Measurements from ENCODE around the gene CCDC85B. TPM values are rescaled to one million over a fixed set of nuclear protein-coding genes. Genes with fewer than 3 reads are reported as not detected.

The CCDC85B gene
- total RNA-seq, 2 donors from 2014 or later: 27.4 to 28.0 TPM

Other genes with a start within 250 kb of the CCDC85B start
- 100 to 1,000 TPM; 302 to 378 TPM for gene RELA, start 227.8 kb upstream of the CCDC85B start, total RNA-seq
- gene KAT5, start 178.4 kb upstream of the CCDC85B start, total RNA-seq: 100 to 1,000 TPM; 120 to 123 TPM
- gene RNASEH2C, start 169.9 kb upstream of the CCDC85B start, total RNA-seq: 10 to 100 TPM; 30.8 to 34.3 TPM
- 10 to 100 TPM; 12.5 to 17.4 TPM for gene AP5B1, start 109.7 kb upstream of the CCDC85B start, total RNA-seq
- gene OVOL1, start 103.6 kb upstream of the CCDC85B start, total RNA-seq: under 1 TPM in 1 of 2 donors, not detected in 1; 0.39 TPM
- under 1 TPM; 0.27 to 0.34 TPM for gene SNX32, start 56.7 kb upstream of the CCDC85B start, total RNA-seq
- 100 to 1,000 TPM; 642 to 738 TPM for gene CFL1, start 32.5 kb upstream of the CCDC85B start, total RNA-seq
- 10 to 100 TPM; 44.9 to 55.0 TPM for gene MUS81, start 30.2 kb upstream of the CCDC85B start, total RNA-seq
- 1 to 10 TPM; 5.1 to 8.0 TPM for gene EFEMP2, start 17.9 kb upstream of the CCDC85B start, total RNA-seq
- 10 to 100 TPM; 19.7 to 52.7 TPM for gene CTSW, start 10.8 kb upstream of the CCDC85B start, total RNA-seq
- gene FIBP, start 2.2 kb upstream of the CCDC85B start, total RNA-seq: 10 to 100 TPM; 27.7 to 30.4 TPM
- 1 to 10 TPM; 3.7 to 8.5 TPM for gene FOSL1, start 9.7 kb downstream of the CCDC85B start, total RNA-seq
- gene C11orf68, start 28.4 kb downstream of the CCDC85B start, total RNA-seq: 10 to 100 TPM; 14.1 to 18.1 TPM
- gene DRAP1, start 28.8 kb downstream of the CCDC85B start, total RNA-seq: 10 to 100 TPM; 63.1 to 65.7 TPM
- gene TSGA10IP, start 54.8 kb downstream of the CCDC85B start, total RNA-seq: not detected
- 10 to 100 TPM; 74.2 to 80.9 TPM for gene SART1, start 71.1 kb downstream of the CCDC85B start, total RNA-seq
- 100 to 1,000 TPM in 1 of 2 donors, 10 to 100 TPM in 1; 85.2 to 100 TPM for gene EIF1AD, start 111.5 kb downstream of the CCDC85B start, total RNA-seq
- gene BANF1, start 111.8 kb downstream of the CCDC85B start, total RNA-seq: 10 to 100 TPM; 47.5 to 58.0 TPM
- not detected for gene CST6, start 121.3 kb downstream of the CCDC85B start, total RNA-seq
- not detected for gene CATSPER1, start 135.8 kb downstream of the CCDC85B start, total RNA-seq
- gene GAL3ST3, start 158.5 kb downstream of the CCDC85B start, total RNA-seq: not detected
- gene SF3B2, start 161.7 kb downstream of the CCDC85B start, total RNA-seq: 100 to 1,000 TPM; 187 to 208 TPM
- gene PACS1, start 179.6 kb downstream of the CCDC85B start, total RNA-seq: 100 to 1,000 TPM; 215 to 227 TPM